Stomach (tissue), 4 donors: ENCODE results near the gene ATG14.

Source experiments
- EP300 ChIP-seq: sonication (generic); formaldehyde crosslinking; IDR thresholded peaks from one replicate; pipeline ENCODE4 v1.6.1; 2017; ENCODE audit warnings: antibody characterized with exemption
- POLR2A ChIP-seq, 4 donors: fragments of 450-650 bp; IDR thresholded peaks; one replicate each; pipeline ENCODE4 v1.6.1; 2016; ENCODE audit warnings: antibody characterized with exemption in 4 of 4, control low read depth in 2 of 4, mild to moderate bottlenecking in 1 of 4, moderate library complexity in 1 of 4
- POLR2AphosphoS5 ChIP-seq, 3 donors: sonication (generic); formaldehyde crosslinking; IDR thresholded peaks; one replicate each; pipeline ENCODE4 v1.6.1; 2016; ENCODE audit warnings: antibody characterized with exemption in 3 of 3

- TF ChIP-seq POLR2A (IDR thresholded peaks at IDR 0.05) (no peak), POLR2AphosphoS5 (IDR thresholded peaks at IDR 0.05) (no peak), EP300 (no peak)
Measured at GRCh38 chr14:55451398-55451797, 39.8 kb upstream of the ATG14 start.
